Measurements from ENCODE around the gene CTNNA1.

CTNNA1 gene

GRCh38 chr5:138964647-138965201, 211.5 kb downstream of the CTNNA1 start:
- peak; percentile 42 for DNase-seq (ENCODE audit: low read depth, low spot score)

GRCh38 chr5:138965626-138966025, 212.4 kb downstream of the CTNNA1 start:
- DNase-seq (ENCODE audit: low read depth, low spot score) = no peak

- DNase-seq (ENCODE audit: low read depth, low spot score) = no peak
Measured at GRCh38 chr5:138966236-138966985, 213.2 kb downstream of the CTNNA1 start.

- DNase-seq (ENCODE audit: low read depth, low spot score) = no peak
Measured at GRCh38 chr5:138967791-138968448, 214.7 kb downstream of the CTNNA1 start.

- DNase-seq (ENCODE audit: low read depth, low spot score) = no peak
Measured at GRCh38 chr5:138968601-138969000, 215.4 kb downstream of the CTNNA1 start.

- DNase-seq (ENCODE audit: low read depth, low spot score) = no peak
Measured at GRCh38 chr5:138969323-138970002, 216.2 kb downstream of the CTNNA1 start.

GRCh38 chr5:138972230-138972629, 219.0 kb downstream of the CTNNA1 start:
- no peak for DNase-seq (ENCODE audit: low read depth, low spot score)

GRCh38 chr5:138972836-138973235, 219.6 kb downstream of the CTNNA1 start:
- DNase-seq (ENCODE audit: low read depth, low spot score) = no peak

GRCh38 chr5:138974227-138975063, 221.2 kb downstream of the CTNNA1 start:
- peak; percentile 61 for DNase-seq (ENCODE audit: low read depth, low spot score)

GRCh38 chr5:138975098-138975847, 222.0 kb downstream of the CTNNA1 start:
- no peak for DNase-seq (ENCODE audit: low read depth, low spot score)

- no peak for DNase-seq (ENCODE audit: low read depth, low spot score)
Measured at GRCh38 chr5:138978080-138978479, 224.9 kb downstream of the CTNNA1 start.

GRCh38 chr5:138978581-138978980, 225.4 kb downstream of the CTNNA1 start:
- no peak for DNase-seq (ENCODE audit: low read depth, low spot score)

- DNase-seq (ENCODE audit: low read depth, low spot score) = no peak
Measured at GRCh38 chr5:138979684-138980280, 226.6 kb downstream of the CTNNA1 start.

- no peak for DNase-seq (ENCODE audit: low read depth, low spot score)
Measured at GRCh38 chr5:138980441-138980840, 227.2 kb downstream of the CTNNA1 start.

GRCh38 chr5:138981131-138981530, 227.9 kb downstream of the CTNNA1 start:
- no peak for DNase-seq (ENCODE audit: low read depth, low spot score)

- DNase-seq (ENCODE audit: low read depth, low spot score) = no peak
Measured at GRCh38 chr5:138981586-138981985, 228.4 kb downstream of the CTNNA1 start.

GRCh38 chr5:138983984-138984383, 230.8 kb downstream of the CTNNA1 start:
- no peak for DNase-seq (ENCODE audit: low read depth, low spot score)
